GM18508 (cell line): ENCODE results near the gene MYRF.

Experiments used
- ATAC-seq: cut with Tn5 transposase; IDR thresholded peaks from one replicate; pipeline ENCODE4 v1.9.1; 2021; ENCODE audit warnings: moderate number of reproducible peaks; ENCODE audit not compliant: insufficient read depth, unreplicated experiment

The MYRF gene

GRCh38 chr11:61814247-61814957 lies 62.0 kb downstream of the MYRF start:
- no peak for ATAC-seq

- ATAC-seq: no peak
Measured at GRCh38 chr11:61814958-61815789, 62.7 kb downstream of the MYRF start.

- no peak for ATAC-seq
Measured at GRCh38 chr11:61815790-61816735, 63.6 kb downstream of the MYRF start.

DNA sequence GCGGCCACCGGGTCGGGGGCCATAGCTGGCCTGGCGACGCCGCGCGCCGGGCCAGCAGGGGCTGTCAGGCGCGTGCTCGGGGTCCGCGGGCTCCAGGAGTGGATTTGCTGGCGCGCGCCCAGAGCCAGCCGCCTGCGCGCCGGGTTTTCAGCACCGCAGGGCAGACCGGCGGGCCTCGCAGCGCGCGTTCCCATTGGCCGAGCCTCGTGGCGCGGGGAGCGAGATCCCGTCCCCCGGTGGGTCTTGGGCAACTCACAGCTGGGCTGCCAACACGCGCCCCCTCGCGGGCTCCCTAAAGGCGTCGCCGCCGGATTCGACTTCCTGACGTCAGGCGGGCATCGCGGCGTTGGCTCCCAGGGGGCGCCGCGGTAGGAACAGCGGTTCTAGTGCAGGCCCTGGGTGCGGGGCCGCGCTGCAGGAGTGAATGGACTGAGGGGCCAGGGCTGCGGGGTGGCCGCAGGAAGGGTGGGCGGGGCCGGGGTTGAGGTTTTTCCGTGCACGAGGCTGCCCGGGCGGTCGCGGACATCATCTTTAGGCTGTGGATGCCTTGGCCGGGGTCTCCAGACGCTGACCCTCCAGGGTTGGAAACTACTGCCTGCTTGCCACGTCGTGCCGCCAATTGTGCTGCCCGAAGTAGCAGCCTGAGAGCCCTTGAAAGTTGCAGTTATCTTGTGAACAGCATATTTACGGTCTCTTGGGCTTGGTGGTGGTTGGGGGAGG lies 64.5 kb downstream of the MYRF start, which contains the start of gene FADS1:
Gene FADS1 (minus strand): TSS at position 268 of the 720 bp plus-strand sequence. CDS start 74 bp downstream, at position 194.
- ATAC-seq: no peak

GRCh38 chr11:61817471-61818202 lies 65.2 kb downstream of the MYRF start:
- no peak for ATAC-seq

DNA sequence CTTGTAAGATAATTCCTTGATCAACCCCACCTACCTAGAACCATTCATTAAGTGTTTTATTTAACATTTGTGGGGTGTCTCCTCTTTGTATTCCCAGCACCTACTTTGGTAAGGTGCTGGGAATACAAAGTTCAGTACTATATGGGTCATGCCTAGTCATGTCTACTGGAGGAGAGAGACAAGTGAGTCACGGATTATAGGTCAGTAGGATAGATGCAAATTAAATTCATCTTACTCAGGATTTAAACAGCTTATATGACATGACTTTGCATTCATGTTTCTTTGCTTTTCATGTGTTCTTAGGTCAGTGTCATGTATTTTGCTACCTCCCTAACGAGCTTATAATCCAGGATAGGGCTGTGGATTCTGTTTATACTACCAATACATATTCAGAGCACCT lies 67.7 kb downstream of the MYRF start:
- no peak for ATAC-seq

- ATAC-seq: no peak
Measured at GRCh38 chr11:61826930-61827570, 74.6 kb downstream of the MYRF start.

- no peak for ATAC-seq
Measured at GRCh38 chr11:61827571-61828378, 75.3 kb downstream of the MYRF start, which contains the start of gene FADS2. TSS of gene FADS2 (plus strand) at chr11:61828300. CDS start at chr11:61828391, 91 bp downstream.

DNA sequence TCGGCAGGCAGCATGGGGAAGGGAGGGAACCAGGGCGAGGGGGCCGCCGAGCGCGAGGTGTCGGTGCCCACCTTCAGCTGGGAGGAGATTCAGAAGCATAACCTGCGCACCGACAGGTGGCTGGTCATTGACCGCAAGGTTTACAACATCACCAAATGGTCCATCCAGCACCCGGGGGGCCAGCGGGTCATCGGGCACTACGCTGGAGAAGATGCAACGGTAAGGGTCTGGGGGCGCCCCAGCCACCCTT lies 75.9 kb downstream of the MYRF start:
- no peak for ATAC-seq

DNA sequence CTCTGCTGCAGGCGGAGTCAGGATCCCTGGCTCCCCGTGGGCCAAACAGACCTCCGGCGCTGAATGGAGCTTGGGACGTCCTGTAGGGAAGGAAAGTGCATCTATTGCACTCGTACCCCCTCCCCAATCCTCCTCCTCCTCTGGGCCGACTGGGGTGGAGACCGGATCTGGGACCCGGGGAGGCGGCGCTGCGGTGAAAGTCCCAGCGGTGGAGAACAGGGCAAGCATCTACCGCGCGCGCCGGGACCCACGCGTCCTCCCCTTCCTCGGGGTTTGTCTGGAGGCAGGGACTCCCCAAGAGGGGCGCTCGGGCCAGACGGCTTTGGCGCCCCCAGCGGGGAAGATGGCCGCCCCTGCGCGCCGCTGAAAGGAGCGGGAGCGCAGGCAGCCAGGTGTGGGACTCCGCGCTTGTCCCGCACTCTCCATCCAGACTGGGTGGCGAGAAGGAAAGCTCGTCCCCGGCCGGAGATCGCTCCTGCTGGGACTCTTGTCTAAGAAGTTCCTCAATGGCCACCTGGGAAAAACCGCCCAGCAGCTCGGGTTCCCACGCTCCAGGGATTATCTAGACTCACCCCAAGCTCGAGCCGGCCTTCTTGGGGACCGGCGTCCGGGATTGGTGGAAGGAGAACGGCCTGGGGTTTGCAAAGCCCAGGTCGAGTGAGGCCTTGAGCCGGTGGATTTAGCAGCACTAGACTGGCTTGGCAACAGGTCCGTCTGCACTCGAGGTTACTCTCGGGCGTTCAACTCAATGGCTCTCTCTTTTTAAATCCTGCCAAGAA lies 76.4 kb downstream of the MYRF start:
- no peak for ATAC-seq

DNA sequence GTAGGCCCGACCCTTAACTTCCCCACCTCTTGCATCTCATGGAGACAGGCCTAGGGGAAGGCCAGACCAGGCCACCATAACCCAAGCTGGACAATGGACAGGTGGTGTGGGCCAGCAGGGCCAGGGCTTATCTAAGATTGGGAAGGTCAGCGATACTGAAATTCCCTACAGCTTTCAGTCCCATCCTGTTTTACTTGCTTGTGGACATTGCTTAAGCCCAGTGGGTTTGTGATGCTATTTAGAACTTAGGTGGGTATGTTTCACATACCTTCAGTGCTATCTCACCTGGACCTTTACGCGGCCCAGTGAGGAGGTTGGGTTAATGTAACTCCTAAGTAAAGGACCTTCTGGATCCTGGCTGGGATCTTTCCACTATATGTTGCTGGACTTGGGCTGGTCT lies 77.4 kb downstream of the MYRF start:
- no peak for ATAC-seq

- no peak for ATAC-seq
Measured at GRCh38 chr11:61830237-61831105, 78.0 kb downstream of the MYRF start.

DNA sequence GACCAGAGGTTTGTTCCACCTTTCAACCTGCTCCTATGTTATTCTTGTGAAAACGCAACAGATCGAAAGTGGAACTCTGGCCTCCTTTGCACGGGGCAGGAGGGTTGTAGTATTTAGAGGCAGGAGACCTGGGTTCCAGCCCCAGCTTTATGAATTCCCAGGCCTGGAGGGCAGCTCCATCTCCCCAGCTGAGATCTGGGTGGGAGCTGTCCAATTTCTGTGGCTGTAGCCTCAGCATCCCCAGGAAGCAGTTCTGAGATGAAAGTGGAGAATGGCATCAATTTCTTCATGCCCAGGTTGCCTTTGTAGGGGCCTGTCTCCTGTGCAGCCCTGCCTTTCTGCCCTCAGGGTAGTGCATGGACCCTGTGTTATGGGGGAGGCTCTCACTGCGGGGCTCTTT lies 79.8 kb downstream of the MYRF start:
- ATAC-seq: no peak

DNA sequence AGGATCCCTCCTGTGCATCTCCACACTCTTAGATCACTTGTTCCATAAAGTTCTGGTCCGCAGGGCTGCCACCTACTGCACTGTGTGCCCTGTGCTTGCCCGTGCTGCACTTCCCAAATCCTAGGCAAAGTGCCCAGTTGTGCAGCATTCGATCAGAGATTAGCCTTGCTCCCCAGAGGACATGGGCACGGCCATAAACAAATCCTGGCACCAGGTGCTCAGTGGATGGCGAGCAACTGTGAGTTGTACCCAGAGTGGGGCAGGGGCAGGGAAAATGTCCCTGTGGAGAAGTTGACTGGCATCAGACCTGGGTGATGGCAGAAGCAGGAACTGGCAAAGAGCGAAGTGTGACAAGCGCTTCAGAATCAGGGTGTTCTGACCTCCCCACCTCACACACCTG lies 80.3 kb downstream of the MYRF start:
- no peak for ATAC-seq

- no peak for ATAC-seq
Measured at GRCh38 chr11:61833471-61833870, 81.0 kb downstream of the MYRF start.

GRCh38 chr11:61833926-61834277 lies 81.5 kb downstream of the MYRF start:
- no peak for ATAC-seq
